ENCODE results near the gene VEGFA.
"Not testable (repeated sequence)": the region's sequence is repeated elsewhere in the genome, so short reads cannot be mapped to it uniquely, and the experiment has no call there.

VEGFA gene

GRCh38 chr6:43801495-43802181, 31.6 kb downstream of the VEGFA start:
- DNase-seq (ENCODE audit: extremely low read depth in 1 of 2, low read depth in 1 of 2): no peak

- no peak for DNase-seq (ENCODE audit: extremely low read depth in 1 of 2, low read depth in 1 of 2)
These were observed 33.2 kb downstream of the VEGFA start for GRCh38 chr6:43803055-43803782.

- DNase-seq (ENCODE audit: extremely low read depth in 1 of 2, low read depth in 1 of 2): peak in 1 of 2 donors; percentile 9
These were observed 34.0 kb downstream of the VEGFA start for GRCh38 chr6:43803783-43804549.

- DNase-seq (ENCODE audit: extremely low read depth in 1 of 2, low read depth in 1 of 2): no peak
These were observed 34.7 kb downstream of the VEGFA start for GRCh38 chr6:43804550-43805223.

GRCh38 chr6:43805699-43806042, 35.7 kb downstream of the VEGFA start:
- DNase-seq (ENCODE audit: extremely low read depth in 1 of 2, low read depth in 1 of 2): no peak

GRCh38 chr6:43806043-43806757, 36.2 kb downstream of the VEGFA start:
- no peak for DNase-seq (ENCODE audit: extremely low read depth in 1 of 2, low read depth in 1 of 2)

- DNase-seq (ENCODE audit: extremely low read depth in 1 of 2, low read depth in 1 of 2): no peak
These were observed 36.8 kb downstream of the VEGFA start for GRCh38 chr6:43806758-43807227.

- no peak for DNase-seq (ENCODE audit: extremely low read depth in 1 of 2, low read depth in 1 of 2)
These were observed 37.4 kb downstream of the VEGFA start for GRCh38 chr6:43807228-43808061.

GRCh38 chr6:43808412-43808811, 38.4 kb downstream of the VEGFA start:
- no peak for DNase-seq (ENCODE audit: extremely low read depth in 1 of 2, low read depth in 1 of 2)

GRCh38 chr6:43809417-43810305, 39.6 kb downstream of the VEGFA start:
- DNase-seq (ENCODE audit: extremely low read depth in 1 of 2, low read depth in 1 of 2): no peak

- no peak for DNase-seq (ENCODE audit: extremely low read depth in 1 of 2, low read depth in 1 of 2)
These were observed 41.1 kb downstream of the VEGFA start for GRCh38 chr6:43810965-43811732.

- no peak for DNase-seq (ENCODE audit: extremely low read depth in 1 of 2, low read depth in 1 of 2)
These were observed 41.7 kb downstream of the VEGFA start for GRCh38 chr6:43811733-43812099.

GRCh38 chr6:43812850-43813578, 43.0 kb downstream of the VEGFA start:
- DNase-seq (ENCODE audit: extremely low read depth in 1 of 2, low read depth in 1 of 2): no peak

GRCh38 chr6:43814111-43814510, 44.1 kb downstream of the VEGFA start:
- no peak for DNase-seq (ENCODE audit: extremely low read depth in 1 of 2, low read depth in 1 of 2)

GRCh38 chr6:43814865-43815264, 44.9 kb downstream of the VEGFA start:
- DNase-seq (ENCODE audit: extremely low read depth in 1 of 2, low read depth in 1 of 2): no peak

GRCh38 chr6:43817192-43817591, 47.2 kb downstream of the VEGFA start:
- DNase-seq (ENCODE audit: extremely low read depth in 1 of 2, low read depth in 1 of 2): peak in 1 of 2 donors; percentile 22

- DNase-seq (ENCODE audit: extremely low read depth in 1 of 2, low read depth in 1 of 2): not testable (repeated sequence)
These were observed 49.0 kb downstream of the VEGFA start for GRCh38 chr6:43818973-43819372.
